ENCODE data around the gene ALOX12B. TPM values are rescaled to one million over a fixed set of nuclear protein-coding genes. Genes with fewer than 3 reads are reported as not detected.

Gene ALOX12B
- total and polyA plus RNA-seq, 4 donors, result not detected

DNA sequence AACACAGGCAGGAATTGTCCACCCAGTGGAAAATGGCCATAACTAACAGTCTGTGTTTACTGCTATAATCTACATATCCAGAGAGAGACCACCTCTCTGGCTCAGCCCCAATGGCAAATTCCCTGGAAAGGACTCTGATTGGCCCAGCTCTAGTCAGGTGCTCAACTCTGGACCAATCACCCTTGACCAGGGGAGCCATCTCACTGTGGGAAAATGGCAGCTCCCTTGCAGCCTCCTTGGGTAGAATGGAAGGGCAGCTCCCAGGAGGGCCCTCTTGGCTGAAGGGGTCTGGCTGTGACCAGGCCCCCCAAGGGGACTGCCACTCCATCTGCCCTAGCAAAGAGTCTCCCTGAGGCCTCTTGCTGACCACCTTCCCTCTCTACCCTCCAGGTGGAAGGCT is 45.5 kb downstream of the ALOX12B start:
- no peak for DNase-seq (ENCODE audit: low spot score)
- Histone ChIP-seq H3K4me1 (ENCODE audit: control insufficient read depth in 4 of 4, insufficient read depth in 4 of 4, low read length in 3 of 4) (peaks cover 0 to 8% (median 0%) of the 10 kb centered on the region in 4 donors), H3K9me3 (ENCODE audit: control insufficient read depth in 4 of 4, low read length in 3 of 4) (no peaks in the 10 kb centered on the region), H3K27me3 (ENCODE audit: control insufficient read depth in 4 of 4, insufficient read depth in 4 of 4, low read length in 3 of 4) (peaks cover 0 to 3% (median 0%) of the 10 kb centered on the region in 4 donors), H3K9ac (ENCODE audit: low read depth in 1 of 2, low read length in 2 of 2) (no peak overlapping the region), H3K4me3 (ENCODE audit: low read depth in 1 of 3, low read length in 3 of 3) (no peak overlapping the region), H3K27ac (ENCODE audit: low read depth in 1 of 2, low read length in 2 of 2) (no peak overlapping the region), H3K36me3 (ENCODE audit: control insufficient read depth in 4 of 4, insufficient read depth in 3 of 4, low read depth in 1 of 4, low read length in 3 of 4) (no peaks in the 10 kb centered on the region)
- TF ChIP-seq FOXA1 (IDR thresholded peaks at IDR 0.05) (no peak), HNF4G (IDR thresholded peaks at IDR 0.05) (no peak)

DNA sequence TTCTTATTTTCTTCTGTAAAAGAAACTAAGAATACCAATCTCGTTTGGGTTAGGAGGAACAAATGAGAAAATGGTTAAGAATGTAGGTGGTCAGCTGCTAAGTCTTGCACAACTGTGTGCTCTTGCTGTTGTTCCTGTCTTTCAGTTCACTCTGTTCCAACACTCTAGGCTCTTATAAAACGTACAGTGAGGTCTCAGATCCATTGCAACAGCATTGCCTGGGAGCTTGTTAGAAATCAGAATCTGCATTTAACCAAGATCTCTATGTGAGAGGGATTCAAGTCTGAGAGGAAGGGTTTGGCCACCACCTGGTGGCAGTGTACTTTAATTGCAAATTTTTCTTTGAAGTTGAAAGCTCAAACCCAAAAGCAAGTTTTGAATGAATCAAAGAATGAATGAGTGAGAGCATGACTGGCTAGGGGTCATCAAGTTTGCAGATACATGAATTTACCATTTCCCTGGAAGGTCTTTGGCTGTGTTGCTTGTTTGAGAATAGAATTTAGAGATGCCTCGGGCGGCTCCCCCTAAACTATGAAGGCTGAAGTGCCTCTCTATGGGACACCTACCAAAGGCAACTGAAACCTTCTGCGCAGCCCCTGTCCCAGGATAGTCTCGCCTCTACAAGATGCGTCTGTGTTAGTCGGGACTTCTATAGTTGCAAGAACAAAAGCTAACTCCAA is 46.1 kb downstream of the ALOX12B start:
- DNase-seq (ENCODE audit: low spot score), result no peak
- no peaks in the 10 kb centered on the region for H3K36me3 ChIP-seq (ENCODE audit: control insufficient read depth in 4 of 4, insufficient read depth in 3 of 4, low read depth in 1 of 4, low read length in 3 of 4)
- H3K4me1 ChIP-seq (ENCODE audit: control insufficient read depth in 4 of 4, insufficient read depth in 4 of 4, low read length in 3 of 4), result peaks cover 0 to 8% (median 0%) of the 10 kb centered on the region in 4 donors
- no peak overlapping the region for H3K27ac ChIP-seq (ENCODE audit: low read depth in 1 of 2, low read length in 2 of 2)
- H3K9ac ChIP-seq (ENCODE audit: low read depth in 1 of 2, low read length in 2 of 2), result no peak overlapping the region
- 54% methylated on average over 8 of the region's 8 CpGs for WGBS
- no peaks in the 10 kb centered on the region for H3K9me3 ChIP-seq (ENCODE audit: control insufficient read depth in 4 of 4, low read length in 3 of 4)
- H3K27me3 ChIP-seq (ENCODE audit: control insufficient read depth in 4 of 4, insufficient read depth in 4 of 4, low read length in 3 of 4), result peaks cover 0 to 3% (median 0%) of the 10 kb centered on the region in 4 donors
- no peak for TF ChIP-seq HNF4G (IDR thresholded peaks at IDR 0.05)
- peak in 1 of 2 donors; percentile 6 for TF ChIP-seq HNF4A (conservative IDR thresholded peaks at IDR 0.05)
- TF ChIP-seq SP1 (IDR thresholded peaks at IDR 0.05), result peak; percentile 7
- TF ChIP-seq RXRA (IDR thresholded peaks at IDR 0.05), result no peak
- peak; percentile 94 to 96 for TF ChIP-seq RAD21 (IDR thresholded peaks at IDR 0.05)
- TF ChIP-seq, protein P1, sequence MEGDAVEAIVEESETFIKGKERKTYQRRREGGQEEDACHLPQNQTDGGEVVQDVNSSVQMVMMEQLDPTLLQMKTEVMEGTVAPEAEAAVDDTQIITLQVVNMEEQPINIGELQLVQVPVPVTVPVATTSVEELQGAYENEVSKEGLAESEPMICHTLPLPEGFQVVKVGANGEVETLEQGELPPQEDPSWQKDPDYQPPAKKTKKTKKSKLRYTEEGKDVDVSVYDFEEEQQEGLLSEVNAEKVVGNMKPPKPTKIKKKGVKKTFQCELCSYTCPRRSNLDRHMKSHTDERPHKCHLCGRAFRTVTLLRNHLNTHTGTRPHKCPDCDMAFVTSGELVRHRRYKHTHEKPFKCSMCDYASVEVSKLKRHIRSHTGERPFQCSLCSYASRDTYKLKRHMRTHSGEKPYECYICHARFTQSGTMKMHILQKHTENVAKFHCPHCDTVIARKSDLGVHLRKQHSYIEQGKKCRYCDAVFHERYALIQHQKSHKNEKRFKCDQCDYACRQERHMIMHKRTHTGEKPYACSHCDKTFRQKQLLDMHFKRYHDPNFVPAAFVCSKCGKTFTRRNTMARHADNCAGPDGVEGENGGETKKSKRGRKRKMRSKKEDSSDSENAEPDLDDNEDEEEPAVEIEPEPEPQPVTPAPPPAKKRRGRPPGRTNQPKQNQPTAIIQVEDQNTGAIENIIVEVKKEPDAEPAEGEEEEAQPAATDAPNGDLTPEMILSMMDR (IDR thresholded peaks at IDR 0.05; ENCODE audit: low read depth, low read length, missing input control), result peak; percentile 61
- H3K4me3 ChIP-seq (ENCODE audit: low read depth in 1 of 3, low read length in 3 of 3), result no peak overlapping the region

DNA sequence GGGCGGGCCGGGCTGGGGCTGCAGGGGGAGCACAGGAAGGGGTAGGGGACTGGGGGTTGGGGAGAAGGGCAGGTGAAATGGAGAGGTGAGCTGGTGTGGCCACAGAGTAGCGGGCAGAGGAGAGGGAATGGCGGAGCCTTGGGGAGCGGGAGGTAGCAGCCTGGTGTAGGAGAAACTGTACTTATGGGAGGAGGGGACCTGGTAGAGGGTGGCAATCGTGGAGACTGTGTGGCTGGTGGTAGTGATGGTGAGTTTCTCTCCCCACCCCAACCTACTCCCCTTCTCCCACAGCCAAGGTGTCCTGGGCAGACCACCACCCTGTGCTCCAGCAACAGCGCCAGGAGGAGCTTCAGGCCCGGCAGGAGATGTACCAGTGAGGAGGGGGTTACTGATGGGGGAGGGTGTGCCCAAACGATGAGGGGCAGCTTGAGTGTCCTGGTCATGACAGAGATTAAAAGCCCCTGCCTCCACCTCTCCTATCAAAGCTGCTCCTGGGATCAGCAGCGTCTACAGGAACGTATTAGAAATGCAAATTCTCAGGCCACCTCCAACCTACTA is 47.8 kb downstream of the ALOX12B start:
- peaks cover 0 to 8% (median 0%) of the 10 kb centered on the region in 4 donors for H3K4me1 ChIP-seq (ENCODE audit: control insufficient read depth in 4 of 4, insufficient read depth in 4 of 4, low read length in 3 of 4)
- no peak overlapping the region for H3K27ac ChIP-seq (ENCODE audit: low read depth in 1 of 2, low read length in 2 of 2)
- no peak overlapping the region for H3K9ac ChIP-seq (ENCODE audit: low read depth in 1 of 2, low read length in 2 of 2)
- H3K27me3 ChIP-seq (ENCODE audit: control insufficient read depth in 4 of 4, insufficient read depth in 4 of 4, low read length in 3 of 4), result peaks cover 0 to 3% (median 0%) of the 10 kb centered on the region in 4 donors
- TF ChIP-seq EGR1 (IDR thresholded peaks at IDR 0.05; ENCODE audit: low read depth in 2 of 2) (no peak), FOXA2 (IDR thresholded peaks at IDR 0.05) (no peak), GABPA (IDR thresholded peaks at IDR 0.05 in 1 of 2, conservative IDR thresholded peaks at IDR 0.05 in 1 of 2) (no peak), TAF1 (conservative IDR thresholded peaks at IDR 0.05) (no peak)
- no peak for DNase-seq (ENCODE audit: low spot score)
- H3K9me3 ChIP-seq (ENCODE audit: control insufficient read depth in 4 of 4, low read length in 3 of 4), result no peaks in the 10 kb centered on the region
- 71% methylated on average over 11 of the region's 11 CpGs for WGBS
- H3K36me3 ChIP-seq (ENCODE audit: control insufficient read depth in 4 of 4, insufficient read depth in 3 of 4, low read depth in 1 of 4, low read length in 3 of 4), result no peaks in the 10 kb centered on the region
- no peak overlapping the region for H3K4me3 ChIP-seq (ENCODE audit: low read depth in 1 of 3, low read length in 3 of 3)

Data from liver (tissue), 9 donors.